Stimulated activated naive CD8-positive, alpha-beta T cell treated with anti-CD3 and anti-CD28 coated beads, Interleukin-15, Interleukin-2, amounts not matched to agents 100 ng/mL and 50 ng/mL, for 24 hours (primary cell): ENCODE results near the gene ELMOD1.

Source experiments
- H3K27ac Mint-ChIP-seq: one replicate; pipeline ENCODE4 v1.8.0; 2021; ENCODE audit warnings: mild to moderate bottlenecking, mixed read lengths
- H3K27me3 Mint-ChIP-seq: one replicate; pipeline ENCODE4 v1.8.0; 2021; ENCODE audit warnings: mixed read lengths
- H3K36me3 Mint-ChIP-seq: one replicate; pipeline ENCODE4 v1.8.0; 2021; ENCODE audit warnings: low read depth, mixed read lengths
- H3K4me1 Mint-ChIP-seq: one replicate; pipeline ENCODE4 v1.8.0; 2021; ENCODE audit warnings: low read depth, mixed read lengths
- H3K4me3 Mint-ChIP-seq: one replicate; pipeline ENCODE4 v1.8.0; 2021; ENCODE audit warnings: mild to moderate bottlenecking, mixed read lengths
- H3K9me3 Mint-ChIP-seq: one replicate; pipeline ENCODE4 v1.8.0; 2021; ENCODE audit warnings: mixed read lengths

Gene ELMOD1

DNA sequence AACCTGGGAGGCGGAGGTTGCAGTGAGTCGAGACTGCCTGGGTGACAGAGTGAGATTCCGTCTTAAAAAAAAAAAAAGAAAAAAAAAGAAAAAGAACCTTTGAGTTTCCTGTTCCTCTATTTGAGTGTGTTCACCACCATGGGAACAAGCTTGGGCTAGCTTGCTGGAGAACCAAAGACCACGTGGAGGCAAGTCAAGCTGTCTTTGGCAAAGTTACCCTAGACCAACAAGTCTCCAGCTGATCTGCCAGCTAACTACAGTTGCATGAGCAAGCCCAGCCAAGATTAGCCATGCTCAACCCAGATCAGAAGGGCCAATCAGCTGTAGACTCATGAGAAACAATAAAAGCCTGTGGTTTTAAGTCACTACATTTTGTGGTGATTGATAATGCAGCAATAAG is 91.2 kb downstream of the ELMOD1 start:
- Mint-ChIP-seq H3K4me1 (no peaks in the 10 kb centered on the region), H3K4me3 (no peak overlapping the region), H3K9me3 (no peaks in the 10 kb centered on the region), H3K36me3 (no peaks in the 10 kb centered on the region), H3K27me3 (peaks cover 9% of the 10 kb centered on the region), H3K27ac (no peak overlapping the region)

GRCh38 chr11:107682572-107682971 is 91.6 kb downstream of the ELMOD1 start:
- H3K4me3 Mint-ChIP-seq = no peak overlapping the region
- H3K9me3 Mint-ChIP-seq = no peaks in the 10 kb centered on the region
- no peaks in the 10 kb centered on the region for H3K4me1 Mint-ChIP-seq
- no peaks in the 10 kb centered on the region for H3K36me3 Mint-ChIP-seq
- no peak overlapping the region for H3K27ac Mint-ChIP-seq
- H3K27me3 Mint-ChIP-seq = peaks cover 9% of the 10 kb centered on the region

DNA sequence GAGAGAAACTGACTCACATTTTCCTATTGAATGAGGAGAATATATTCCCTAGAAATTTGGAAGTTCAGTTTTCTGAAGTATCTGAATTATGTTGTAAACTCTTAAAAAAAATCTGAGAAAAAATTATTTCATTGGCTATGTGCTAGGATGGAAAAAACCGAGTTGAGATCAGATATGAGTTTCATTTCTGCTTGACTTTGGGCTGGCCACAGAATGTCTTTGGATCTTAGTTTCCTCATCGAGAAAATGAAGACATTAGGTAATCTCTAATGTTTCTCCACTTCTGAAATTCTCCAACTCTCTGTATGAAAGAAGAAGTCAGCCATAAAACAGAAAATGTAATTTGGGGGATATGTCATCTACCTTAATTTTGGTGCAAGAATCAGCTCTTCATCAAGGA is 92.1 kb downstream of the ELMOD1 start:
- Mint-ChIP-seq H3K27ac (no peak overlapping the region), H3K27me3 (peaks cover 9% of the 10 kb centered on the region), H3K4me3 (no peak overlapping the region), H3K36me3 (no peaks in the 10 kb centered on the region), H3K9me3 (no peaks in the 10 kb centered on the region), H3K4me1 (no peaks in the 10 kb centered on the region)

GRCh38 chr11:107683807-107684206 is 92.9 kb downstream of the ELMOD1 start:
- Mint-ChIP-seq H3K36me3 (no peaks in the 10 kb centered on the region), H3K4me1 (no peaks in the 10 kb centered on the region), H3K9me3 (no peaks in the 10 kb centered on the region), H3K27ac (no peak overlapping the region), H3K27me3 (peaks cover 4% of the 10 kb centered on the region), H3K4me3 (no peak overlapping the region)

DNA sequence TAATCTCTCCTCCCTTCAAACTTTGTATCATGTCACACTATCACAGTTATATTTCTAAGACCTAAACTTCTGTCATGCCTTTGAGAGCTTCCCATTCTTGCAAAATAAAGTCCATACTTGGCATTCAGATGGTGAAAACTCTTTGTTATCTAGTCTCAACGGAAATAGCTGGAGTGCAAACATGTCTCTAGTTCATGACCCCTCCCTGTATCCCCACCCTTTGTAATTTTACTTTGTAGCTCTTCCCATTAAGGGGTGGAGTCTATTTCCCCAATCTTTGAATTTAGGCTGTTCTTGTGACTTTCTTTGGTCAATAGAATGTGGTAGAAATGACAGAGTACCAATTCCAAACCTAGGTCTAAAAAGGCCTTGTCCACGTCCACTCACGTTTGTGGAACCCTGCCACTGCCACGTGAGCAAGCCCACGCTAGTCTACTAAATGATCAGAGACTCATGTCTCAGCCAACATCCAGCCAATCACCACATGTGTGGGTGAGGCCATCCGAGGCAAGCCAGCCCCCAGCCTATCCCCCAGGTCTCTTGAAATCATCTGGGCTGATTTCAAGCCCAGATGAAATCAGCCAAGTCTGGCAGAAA is 97.5 kb downstream of the ELMOD1 start:
- Mint-ChIP-seq H3K27ac (no peak overlapping the region), H3K9me3 (no peaks in the 10 kb centered on the region), H3K4me3 (no peak overlapping the region), H3K4me1 (no peaks in the 10 kb centered on the region), H3K36me3 (no peaks in the 10 kb centered on the region), H3K27me3 (peaks cover 18% of the 10 kb centered on the region)

GRCh38 chr11:107689317-107690202 is 98.6 kb downstream of the ELMOD1 start:
- Mint-ChIP-seq H3K27ac (no peak overlapping the region), H3K27me3 (peaks cover 18% of the 10 kb centered on the region), H3K4me1 (no peaks in the 10 kb centered on the region), H3K9me3 (no peaks in the 10 kb centered on the region), H3K36me3 (no peaks in the 10 kb centered on the region), H3K4me3 (no peak overlapping the region)

DNA sequence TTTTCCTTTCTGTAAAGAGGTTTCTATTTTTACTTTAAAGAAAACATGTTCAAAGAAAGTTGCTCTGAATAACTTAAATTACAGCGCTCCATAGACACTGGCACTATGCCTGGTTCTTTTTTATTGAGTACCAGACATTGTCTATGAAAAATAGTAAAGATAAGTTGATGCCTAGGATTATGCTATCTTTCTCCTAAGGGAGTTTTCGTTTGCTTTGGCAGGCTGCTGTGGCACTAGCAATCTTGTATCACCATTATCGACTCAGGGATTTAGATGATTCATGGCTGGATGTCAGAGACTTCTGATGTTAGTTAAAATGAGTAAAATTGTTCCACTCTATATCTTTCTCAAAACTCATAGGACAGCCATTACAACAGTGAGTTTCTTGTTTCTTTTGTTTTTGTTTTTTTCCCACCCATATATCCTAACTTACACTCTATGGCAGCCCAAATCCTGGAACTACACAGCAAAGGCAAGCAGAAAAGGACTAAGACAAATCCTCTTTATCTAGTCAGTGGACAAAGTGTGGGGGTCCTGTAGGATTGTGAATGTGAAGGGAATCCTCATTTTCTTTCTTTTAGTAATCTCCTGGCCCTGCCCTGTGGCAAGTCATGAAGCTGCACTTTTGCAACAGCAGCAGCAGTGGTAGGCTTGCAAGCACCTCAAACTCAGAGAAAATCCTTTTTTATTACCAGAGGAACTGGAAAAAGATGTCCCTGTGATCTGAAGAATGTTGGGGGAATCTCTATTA is 100.2 kb downstream of the ELMOD1 start:
- Mint-ChIP-seq H3K9me3 (no peaks in the 10 kb centered on the region), H3K27ac (no peak overlapping the region), H3K27me3 (peaks cover 18% of the 10 kb centered on the region), H3K36me3 (no peaks in the 10 kb centered on the region), H3K4me3 (no peak overlapping the region), H3K4me1 (no peaks in the 10 kb centered on the region)

- Mint-ChIP-seq H3K36me3 (no peaks in the 10 kb centered on the region), H3K27me3 (peaks cover 37% of the 10 kb centered on the region), H3K4me3 (no peak overlapping the region), H3K27ac (no peak overlapping the region), H3K9me3 (no peaks in the 10 kb centered on the region), H3K4me1 (no peaks in the 10 kb centered on the region)
Measured at GRCh38 chr11:107695446-107695845, 104.5 kb downstream of the ELMOD1 start.

- H3K27me3 Mint-ChIP-seq = peaks cover 32% of the 10 kb centered on the region
- no peaks in the 10 kb centered on the region for H3K9me3 Mint-ChIP-seq
- no peaks in the 10 kb centered on the region for H3K36me3 Mint-ChIP-seq
- no peaks in the 10 kb centered on the region for H3K4me1 Mint-ChIP-seq
- no peak overlapping the region for H3K27ac Mint-ChIP-seq
- H3K4me3 Mint-ChIP-seq = no peak overlapping the region
Measured at GRCh38 chr11:107696140-107696539, 105.2 kb downstream of the ELMOD1 start.

DNA sequence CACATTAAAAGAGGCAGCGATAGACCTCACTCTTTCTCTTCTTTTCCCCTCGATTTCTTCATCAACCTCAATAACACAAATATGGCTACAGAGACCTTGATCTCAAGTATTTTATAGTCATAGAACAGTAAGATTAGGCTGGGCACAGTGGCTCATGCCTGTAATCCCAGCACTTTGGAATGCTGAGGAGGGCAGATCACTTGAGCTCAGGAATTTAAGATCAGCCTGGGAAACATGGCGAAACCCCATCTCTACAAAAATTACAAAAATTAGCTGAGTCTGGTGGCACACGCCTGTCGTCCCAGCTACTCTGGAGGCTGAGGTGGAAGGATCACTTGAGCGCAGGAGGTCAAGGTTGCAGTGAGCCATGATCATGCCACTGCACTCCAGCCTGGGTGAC is 106.3 kb downstream of the ELMOD1 start:
- Mint-ChIP-seq H3K27me3 (peaks cover 25% of the 10 kb centered on the region), H3K36me3 (no peaks in the 10 kb centered on the region), H3K27ac (no peak overlapping the region), H3K9me3 (no peaks in the 10 kb centered on the region), H3K4me3 (no peak overlapping the region), H3K4me1 (no peaks in the 10 kb centered on the region)

- Mint-ChIP-seq H3K27ac (no peak overlapping the region), H3K9me3 (no peaks in the 10 kb centered on the region), H3K4me1 (no peaks in the 10 kb centered on the region), H3K4me3 (no peak overlapping the region), H3K27me3 (peaks cover 29% of the 10 kb centered on the region), H3K36me3 (no peaks in the 10 kb centered on the region)
Measured at GRCh38 chr11:107699371-107700285, 108.7 kb downstream of the ELMOD1 start.

GRCh38 chr11:107702109-107702660 is 111.2 kb downstream of the ELMOD1 start:
- H3K4me3 Mint-ChIP-seq = no peak overlapping the region
- H3K27ac Mint-ChIP-seq = no peak overlapping the region
- no peaks in the 10 kb centered on the region for H3K9me3 Mint-ChIP-seq
- H3K27me3 Mint-ChIP-seq = peaks cover 24% of the 10 kb centered on the region
- no peaks in the 10 kb centered on the region for H3K4me1 Mint-ChIP-seq
- no peaks in the 10 kb centered on the region for H3K36me3 Mint-ChIP-seq

- Mint-ChIP-seq H3K9me3 (no peaks in the 10 kb centered on the region), H3K4me1 (no peaks in the 10 kb centered on the region), H3K27ac (no peak overlapping the region), H3K36me3 (no peaks in the 10 kb centered on the region), H3K27me3 (peaks cover 27% of the 10 kb centered on the region), H3K4me3 (no peak overlapping the region)
Measured at GRCh38 chr11:107702723-107703122, 111.8 kb downstream of the ELMOD1 start.

- Mint-ChIP-seq H3K36me3 (no peaks in the 10 kb centered on the region), H3K4me1 (no peaks in the 10 kb centered on the region), H3K9me3 (no peaks in the 10 kb centered on the region), H3K27ac (no peak overlapping the region), H3K27me3 (peaks cover 35% of the 10 kb centered on the region), H3K4me3 (no peak overlapping the region)
Measured at GRCh38 chr11:107704451-107704850, 113.5 kb downstream of the ELMOD1 start.
